K562 (cell line): ENCODE results near the gene UBA52. TPM values are rescaled to one million over a fixed set of nuclear protein-coding genes. Genes with fewer than 3 reads are reported as not detected.
A peak's percentile ranks its signal among the peaks of the same experiment; 100 is the strongest.

Source experiments
- ASH1L ChIP-seq: fragments of 450-650 bp; IDR thresholded peaks from 2 replicates; pipeline ENCODE4 v1.6.1; 2018; ENCODE audit warnings: borderline replicate concordance, mild to moderate bottlenecking, low read depth; ENCODE audit not compliant: partially characterized antibody
- NCOA4 ChIP-seq: fragments of 450-650 bp; IDR thresholded peaks from 2 replicates; pipeline ENCODE4 v1.6.1; 2018; ENCODE audit warnings: mild to moderate bottlenecking; ENCODE audit not compliant: partially characterized antibody
- PHB2 ChIP-seq: fragments of 450-650 bp; IDR thresholded peaks from 2 replicates; pipeline ENCODE4 v1.6.1; 2017; ENCODE audit warnings: low read depth
- POLR2A ChIP-seq: fragments of 450-650 bp; conservative IDR thresholded peaks from 2 replicates; pipeline ENCODE4 v1.6.1; 2016
- SETDB1 ChIP-seq: IDR thresholded peaks from one replicate; pipeline ENCODE4 v1.6.1; 2012; ENCODE audit warnings: low read length, control low read depth, inconsistent platforms
- SMAD3 ChIP-seq: fragments of 450-650 bp; formaldehyde crosslinking; conservative IDR thresholded peaks from 2 replicates; pipeline ENCODE4 v1.4.0; 2020; ENCODE audit warnings: mild to moderate bottlenecking
- polyA plus RNA-seq, 8 experiments: library from polyadenylated mRNA; depleted of rRNA in 4 of 8; stranded (reverse) in 5 of 8; unstranded in 3 of 8; fragments of >200 nt; fragmentation: Nextera tagmentation in 2 of 8; fragmentation: Illumina TruSeq in 1 of 8; extraction: Ambion mirVana in 2 of 8; extraction: Trizol in 1 of 8; gene quantifications; 2 replicates each; pipeline versions ENCODE4 v1.2.1 to v1.2.3, GENCODE V29; 2011 to 2014; ENCODE audit warnings: inconsistent platforms in 1 of 8, missing spikeins in 1 of 8
- total RNA-seq, 7 experiments: library from RNA; depleted of rRNA in 6 of 7; stranded (reverse); fragments of >200 nt in 6 of 7; fragmentation: Illumina TruSeq in 2 of 7; extraction: Trizol in 2 of 7; gene quantifications; 2 replicates each; pipeline versions ENCODE4 v1.2.1 to v1.2.3, GENCODE V29; 2011 to 2021; ENCODE audit warnings: low replicate concordance in 1 of 7
- TF ChIP-seq, protein P1 (sequence below): fragments of 250-450 bp; sonication (Bioruptor Pico); IDR thresholded peaks from 2 replicates; pipeline ENCODE4 v1.4.0; 2020
- TF ChIP-seq, protein P2 (sequence below), 2 experiments: fragments of 450-650 bp; IDR thresholded peaks; 2 replicates each; pipeline ENCODE4 v1.6.1; 2018; ENCODE audit warnings: mild to moderate bottlenecking in 2 of 2, low read depth in 1 of 2; ENCODE audit not compliant: partially characterized antibody in 2 of 2
- TF ChIP-seq, protein P3 (sequence below): fragments of 450-650 bp; IDR thresholded peaks from 2 replicates; pipeline ENCODE4 v1.6.1; 2016; ENCODE audit warnings: borderline replicate concordance

The UBA52 gene
- total and polyA plus RNA-seq, 9 of the 15 experiments (the other 6 are each of a cell fraction or from before 2014, with no cell fraction given) = 1,110 to 2,751 (median 1,733) TPM

DNA sequence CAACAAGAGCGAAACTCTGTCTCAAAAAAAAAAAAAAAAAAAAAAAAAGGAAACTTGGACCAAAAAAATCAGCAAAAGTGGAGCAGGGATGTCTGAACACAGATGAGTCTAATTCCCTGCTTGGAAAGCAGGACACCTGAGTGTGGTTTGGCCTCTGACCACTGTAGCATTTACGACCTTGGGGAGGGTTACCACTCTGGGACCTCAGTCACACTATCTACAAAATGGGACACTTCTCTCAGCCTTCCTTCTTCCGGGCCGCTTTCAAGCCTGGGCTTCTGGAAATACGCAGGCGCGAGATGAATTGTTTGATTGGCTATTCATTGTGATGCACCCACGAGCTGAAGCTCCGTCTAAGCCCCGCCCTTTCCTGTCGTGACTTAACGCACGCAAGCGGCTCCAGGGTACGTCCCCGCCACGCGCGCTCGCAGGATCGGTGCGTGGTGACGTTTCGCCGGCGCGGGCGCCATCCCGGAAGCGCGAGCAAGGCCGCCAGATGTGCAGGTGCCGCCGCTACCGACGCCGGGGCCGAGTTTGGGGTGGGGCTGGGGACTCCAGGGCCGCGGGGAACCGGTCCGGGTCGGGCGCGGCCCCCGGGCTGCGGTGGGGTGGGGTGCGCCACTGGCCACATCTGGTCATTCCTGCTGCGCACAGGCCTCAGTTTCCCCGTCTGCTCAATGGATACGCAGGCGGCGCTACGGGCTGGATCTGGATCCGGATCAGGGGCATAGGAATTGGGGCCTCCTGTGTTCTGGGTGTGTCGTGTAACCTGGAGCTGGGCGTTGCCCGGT is 14.1 kb upstream of the UBA52 start, which contains the start of gene KXD1 (continued):
- TF ChIP-seq, protein P1, sequence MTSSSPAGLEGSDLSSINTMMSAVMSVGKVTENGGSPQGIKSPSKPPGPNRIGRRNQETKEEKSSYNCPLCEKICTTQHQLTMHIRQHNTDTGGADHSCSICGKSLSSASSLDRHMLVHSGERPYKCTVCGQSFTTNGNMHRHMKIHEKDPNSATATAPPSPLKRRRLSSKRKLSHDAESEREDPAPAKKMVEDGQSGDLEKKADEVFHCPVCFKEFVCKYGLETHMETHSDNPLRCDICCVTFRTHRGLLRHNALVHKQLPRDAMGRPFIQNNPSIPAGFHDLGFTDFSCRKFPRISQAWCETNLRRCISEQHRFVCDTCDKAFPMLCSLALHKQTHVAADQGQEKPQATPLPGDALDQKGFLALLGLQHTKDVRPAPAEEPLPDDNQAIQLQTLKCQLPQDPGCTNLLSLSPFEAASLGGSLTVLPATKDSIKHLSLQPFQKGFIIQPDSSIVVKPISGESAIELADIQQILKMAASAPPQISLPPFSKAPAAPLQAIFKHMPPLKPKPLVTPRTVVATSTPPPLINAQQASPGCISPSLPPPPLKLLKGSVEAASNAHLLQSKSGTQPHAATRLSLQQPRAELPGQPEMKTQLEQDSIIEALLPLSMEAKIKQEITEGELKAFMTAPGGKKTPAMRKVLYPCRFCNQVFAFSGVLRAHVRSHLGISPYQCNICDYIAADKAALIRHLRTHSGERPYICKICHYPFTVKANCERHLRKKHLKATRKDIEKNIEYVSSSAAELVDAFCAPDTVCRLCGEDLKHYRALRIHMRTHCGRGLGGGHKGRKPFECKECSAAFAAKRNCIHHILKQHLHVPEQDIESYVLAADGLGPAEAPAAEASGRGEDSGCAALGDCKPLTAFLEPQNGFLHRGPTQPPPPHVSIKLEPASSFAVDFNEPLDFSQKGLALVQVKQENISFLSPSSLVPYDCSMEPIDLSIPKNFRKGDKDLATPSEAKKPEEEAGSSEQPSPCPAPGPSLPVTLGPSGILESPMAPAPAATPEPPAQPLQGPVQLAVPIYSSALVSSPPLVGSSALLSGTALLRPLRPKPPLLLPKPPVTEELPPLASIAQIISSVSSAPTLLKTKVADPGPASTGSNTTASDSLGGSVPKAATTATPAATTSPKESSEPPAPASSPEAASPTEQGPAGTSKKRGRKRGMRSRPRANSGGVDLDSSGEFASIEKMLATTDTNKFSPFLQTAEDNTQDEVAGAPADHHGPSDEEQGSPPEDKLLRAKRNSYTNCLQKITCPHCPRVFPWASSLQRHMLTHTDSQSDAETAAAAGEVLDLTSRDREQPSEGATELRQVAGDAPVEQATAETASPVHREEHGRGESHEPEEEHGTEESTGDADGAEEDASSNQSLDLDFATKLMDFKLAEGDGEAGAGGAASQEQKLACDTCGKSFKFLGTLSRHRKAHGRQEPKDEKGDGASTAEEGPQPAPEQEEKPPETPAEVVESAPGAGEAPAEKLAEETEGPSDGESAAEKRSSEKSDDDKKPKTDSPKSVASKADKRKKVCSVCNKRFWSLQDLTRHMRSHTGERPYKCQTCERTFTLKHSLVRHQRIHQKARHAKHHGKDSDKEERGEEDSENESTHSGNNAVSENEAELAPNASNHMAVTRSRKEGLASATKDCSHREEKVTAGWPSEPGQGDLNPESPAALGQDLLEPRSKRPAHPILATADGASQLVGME = no peak
- TF ChIP-seq, protein P2, sequence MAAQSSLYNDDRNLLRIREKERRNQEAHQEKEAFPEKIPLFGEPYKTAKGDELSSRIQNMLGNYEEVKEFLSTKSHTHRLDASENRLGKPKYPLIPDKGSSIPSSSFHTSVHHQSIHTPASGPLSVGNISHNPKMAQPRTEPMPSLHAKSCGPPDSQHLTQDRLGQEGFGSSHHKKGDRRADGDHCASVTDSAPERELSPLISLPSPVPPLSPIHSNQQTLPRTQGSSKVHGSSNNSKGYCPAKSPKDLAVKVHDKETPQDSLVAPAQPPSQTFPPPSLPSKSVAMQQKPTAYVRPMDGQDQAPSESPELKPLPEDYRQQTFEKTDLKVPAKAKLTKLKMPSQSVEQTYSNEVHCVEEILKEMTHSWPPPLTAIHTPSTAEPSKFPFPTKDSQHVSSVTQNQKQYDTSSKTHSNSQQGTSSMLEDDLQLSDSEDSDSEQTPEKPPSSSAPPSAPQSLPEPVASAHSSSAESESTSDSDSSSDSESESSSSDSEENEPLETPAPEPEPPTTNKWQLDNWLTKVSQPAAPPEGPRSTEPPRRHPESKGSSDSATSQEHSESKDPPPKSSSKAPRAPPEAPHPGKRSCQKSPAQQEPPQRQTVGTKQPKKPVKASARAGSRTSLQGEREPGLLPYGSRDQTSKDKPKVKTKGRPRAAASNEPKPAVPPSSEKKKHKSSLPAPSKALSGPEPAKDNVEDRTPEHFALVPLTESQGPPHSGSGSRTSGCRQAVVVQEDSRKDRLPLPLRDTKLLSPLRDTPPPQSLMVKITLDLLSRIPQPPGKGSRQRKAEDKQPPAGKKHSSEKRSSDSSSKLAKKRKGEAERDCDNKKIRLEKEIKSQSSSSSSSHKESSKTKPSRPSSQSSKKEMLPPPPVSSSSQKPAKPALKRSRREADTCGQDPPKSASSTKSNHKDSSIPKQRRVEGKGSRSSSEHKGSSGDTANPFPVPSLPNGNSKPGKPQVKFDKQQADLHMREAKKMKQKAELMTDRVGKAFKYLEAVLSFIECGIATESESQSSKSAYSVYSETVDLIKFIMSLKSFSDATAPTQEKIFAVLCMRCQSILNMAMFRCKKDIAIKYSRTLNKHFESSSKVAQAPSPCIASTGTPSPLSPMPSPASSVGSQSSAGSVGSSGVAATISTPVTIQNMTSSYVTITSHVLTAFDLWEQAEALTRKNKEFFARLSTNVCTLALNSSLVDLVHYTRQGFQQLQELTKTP (IDR thresholded peaks at IDR 0.05; ENCODE audit: low read depth in 1 of 2, partially characterized antibody in 2 of 2) = peak in 1 of 2 experiments; percentile 37
- TF ChIP-seq, protein P3, sequence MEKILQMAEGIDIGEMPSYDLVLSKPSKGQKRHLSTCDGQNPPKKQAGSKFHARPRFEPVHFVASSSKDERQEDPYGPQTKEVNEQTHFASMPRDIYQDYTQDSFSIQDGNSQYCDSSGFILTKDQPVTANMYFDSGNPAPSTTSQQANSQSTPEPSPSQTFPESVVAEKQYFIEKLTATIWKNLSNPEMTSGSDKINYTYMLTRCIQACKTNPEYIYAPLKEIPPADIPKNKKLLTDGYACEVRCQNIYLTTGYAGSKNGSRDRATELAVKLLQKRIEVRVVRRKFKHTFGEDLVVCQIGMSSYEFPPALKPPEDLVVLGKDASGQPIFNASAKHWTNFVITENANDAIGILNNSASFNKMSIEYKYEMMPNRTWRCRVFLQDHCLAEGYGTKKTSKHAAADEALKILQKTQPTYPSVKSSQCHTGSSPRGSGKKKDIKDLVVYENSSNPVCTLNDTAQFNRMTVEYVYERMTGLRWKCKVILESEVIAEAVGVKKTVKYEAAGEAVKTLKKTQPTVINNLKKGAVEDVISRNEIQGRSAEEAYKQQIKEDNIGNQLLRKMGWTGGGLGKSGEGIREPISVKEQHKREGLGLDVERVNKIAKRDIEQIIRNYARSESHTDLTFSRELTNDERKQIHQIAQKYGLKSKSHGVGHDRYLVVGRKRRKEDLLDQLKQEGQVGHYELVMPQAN = peak; percentile 48; the same call in 1 of the 2 replicates
- no peak for TF ChIP-seq SETDB1
- no peak for TF ChIP-seq PHB2
- no peak for TF ChIP-seq SMAD3 (CRISPR knock-in tag)
- peak; percentile 54 for TF ChIP-seq NCOA4
- TF ChIP-seq ASH1L = peak; percentile 52
- TF ChIP-seq POLR2A = peak; percentile 80
